ENCODE results near the gene ADD1. TPM values are rescaled to one million over a fixed set of nuclear protein-coding genes. Genes with fewer than 3 reads are reported as not detected.
A peak's percentile ranks its signal among the peaks of the same experiment; 100 is the strongest.

The ADD1 gene
- total and polyA plus RNA-seq, 2 of the 13 experiments (the other 11 are each of a cell fraction or from before 2014, with no cell fraction given), result 73.9 to 122 TPM

DNA sequence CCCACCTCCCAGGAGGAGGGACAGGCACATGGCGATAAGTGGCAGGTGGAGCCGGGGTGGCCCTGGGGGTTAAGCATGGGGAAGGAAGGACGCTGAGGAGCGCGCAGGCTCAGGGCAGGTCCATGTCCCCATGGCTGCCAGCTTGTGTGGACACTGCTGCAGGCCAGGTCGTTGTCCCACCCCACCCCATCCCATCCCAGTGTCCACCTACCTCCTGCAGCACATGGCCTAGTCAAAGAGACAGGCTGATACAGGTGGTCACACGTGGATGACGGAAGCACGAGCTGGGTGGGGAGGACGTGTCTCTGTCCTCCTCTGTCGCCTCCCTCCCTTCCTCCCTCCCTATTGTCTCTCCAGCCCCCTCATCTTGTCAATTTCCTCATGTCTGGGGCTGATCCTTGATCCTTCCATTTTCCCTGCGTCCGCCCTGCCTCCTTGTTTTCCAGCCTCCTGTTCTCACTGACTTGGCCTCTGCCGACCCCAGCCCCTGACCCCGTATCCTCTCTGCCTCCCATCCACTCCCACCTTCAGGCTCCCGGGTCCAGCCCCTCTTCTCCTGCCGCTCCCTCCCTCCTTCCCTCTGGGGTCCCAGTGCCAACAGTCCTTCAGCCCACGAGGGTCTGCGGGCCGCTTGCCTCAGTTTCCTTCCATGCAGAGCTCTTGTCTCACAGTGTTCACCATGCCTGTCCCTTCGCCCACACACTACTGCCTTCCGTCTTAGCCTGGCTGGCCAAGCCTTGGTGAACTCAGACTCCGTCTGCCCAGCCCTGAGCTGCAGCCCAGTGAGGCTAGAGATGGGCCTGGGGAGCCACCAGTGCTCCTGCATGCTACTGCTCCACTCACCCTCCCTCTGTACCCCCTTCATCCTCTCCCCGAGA lies 15.5 kb upstream of the ADD1 start:
- H3K9me3 ChIP-seq (ENCODE audit: low read length), result no peaks in the 10 kb centered on the region
- TF ChIP-seq, protein P1, sequence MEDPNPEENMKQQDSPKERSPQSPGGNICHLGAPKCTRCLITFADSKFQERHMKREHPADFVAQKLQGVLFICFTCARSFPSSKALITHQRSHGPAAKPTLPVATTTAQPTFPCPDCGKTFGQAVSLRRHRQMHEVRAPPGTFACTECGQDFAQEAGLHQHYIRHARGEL (CRISPR knock-in tag; IDR thresholded peaks at IDR 0.05), result no peak
- TF ChIP-seq HDAC6 (IDR thresholded peaks at IDR 0.05; ENCODE audit: low read depth, low read length), result no peak
- no peak for TF ChIP-seq SIX4 (CRISPR knock-in tag; IDR thresholded peaks at IDR 0.05)
- no peak for TF ChIP-seq RORA (CRISPR knock-in tag; IDR thresholded peaks at IDR 0.05)
- no peak for TF ChIP-seq TRIM24 (CRISPR knock-in tag; IDR thresholded peaks at IDR 0.05)
- TF ChIP-seq PHF8 (CRISPR knock-in tag; IDR thresholded peaks at IDR 0.05), result no peak
- TF ChIP-seq, protein P2, sequence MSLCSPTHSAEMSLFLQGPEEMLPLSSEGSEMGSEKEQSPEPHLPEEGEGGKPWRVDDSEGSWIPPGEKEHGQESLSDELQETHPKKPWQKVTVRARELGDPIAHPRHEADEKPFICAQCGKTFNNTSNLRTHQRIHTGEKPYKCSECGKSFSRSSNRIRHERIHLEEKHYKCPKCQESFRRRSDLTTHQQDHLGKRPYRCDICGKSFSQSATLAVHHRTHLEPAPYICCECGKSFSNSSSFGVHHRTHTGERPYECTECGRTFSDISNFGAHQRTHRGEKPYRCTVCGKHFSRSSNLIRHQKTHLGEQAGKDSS (CRISPR knock-in tag; IDR thresholded peaks at IDR 0.05; ENCODE audit: borderline replicate concordance, low read depth), result no peak
- TF ChIP-seq ZNF460 (CRISPR knock-in tag; IDR thresholded peaks at IDR 0.05; ENCODE audit: borderline replicate concordance), result no peak
- TF ChIP-seq NONO (IDR thresholded peaks at IDR 0.05), result no peak
- no peak for TF ChIP-seq NONO (CRISPR knock-in tag; conservative IDR thresholded peaks at IDR 0.05)
- TF ChIP-seq, protein P3, sequence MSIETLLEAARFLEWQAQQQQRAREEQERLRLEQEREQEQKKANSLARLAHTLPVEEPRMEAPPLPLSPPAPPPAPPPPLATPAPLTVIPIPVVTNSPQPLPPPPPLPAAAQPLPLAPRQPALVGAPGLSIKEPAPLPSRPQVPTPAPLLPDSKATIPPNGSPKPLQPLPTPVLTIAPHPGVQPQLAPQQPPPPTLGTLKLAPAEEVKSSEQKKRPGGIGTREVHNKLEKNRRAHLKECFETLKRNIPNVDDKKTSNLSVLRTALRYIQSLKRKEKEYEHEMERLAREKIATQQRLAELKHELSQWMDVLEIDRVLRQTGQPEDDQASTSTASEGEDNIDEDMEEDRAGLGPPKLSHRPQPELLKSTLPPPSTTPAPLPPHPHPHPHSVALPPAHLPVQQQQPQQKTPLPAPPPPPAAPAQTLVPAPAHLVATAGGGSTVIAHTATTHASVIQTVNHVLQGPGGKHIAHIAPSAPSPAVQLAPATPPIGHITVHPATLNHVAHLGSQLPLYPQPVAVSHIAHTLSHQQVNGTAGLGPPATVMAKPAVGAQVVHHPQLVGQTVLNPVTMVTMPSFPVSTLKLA (IDR thresholded peaks at IDR 0.05), result peak; percentile 66; the same call in 1 of the 2 replicates
- TF ChIP-seq SMAD9 (CRISPR knock-in tag; IDR thresholded peaks at IDR 0.05), result no peak
- TF ChIP-seq ZNF616 (CRISPR knock-in tag; IDR thresholded peaks at IDR 0.05; ENCODE audit: low read depth), result no peak
- TF ChIP-seq ZNF768 (CRISPR knock-in tag; IDR thresholded peaks at IDR 0.05), result no peak
- peak; percentile 34 for TF ChIP-seq AGO2 (optimal IDR thresholded peaks at IDR 0.05; ENCODE audit: low read depth, low read length)
- no peaks in the 10 kb centered on the region for H3K4me1 ChIP-seq (ENCODE audit: insufficient read depth, low read length)
- H3K27me3 ChIP-seq (ENCODE audit: control insufficient read depth in 1 of 2, insufficient read depth in 2 of 2, low read length in 2 of 2), result no peaks in the 10 kb centered on the region
- ChIA-PET POLR2A (no interaction called here), CTCF (ENCODE audit: low intra/inter-chr PET ratio, low total read pairs) (no interaction called here)
- no peak for ATAC-seq
- no peak overlapping the region for H3K9ac ChIP-seq (ENCODE audit: insufficient read depth, low read depth, low read length)
- in situ Hi-C loops (cut with HindIII; ENCODE audit: extremely low pct_ligation_motif_present, low pct_unique_long_range_greater_than_20kb), result no loop called here
- peaks cover 16 to 61% of the 10 kb centered on the region in 2 experiments; a peak in 4 of 5 replicates for H3K36me3 ChIP-seq (replicated peaks in 1 of 2; ENCODE audit: control insufficient read depth in 1 of 2, insufficient read depth in 2 of 2, low read length in 2 of 2)
- FAIRE-seq, result no peak
- no TSS peak for BruUV-seq (replicated peaks)
- no peak overlapping the region for H2AFZ ChIP-seq (ENCODE audit: low read length)
- no peaks in the 10 kb centered on the region for H3K79me2 ChIP-seq (ENCODE audit: insufficient read depth, low read length)
- DNase-seq (ENCODE audit: low spot score), result no peak
- no peaks in the 10 kb centered on the region for H4K20me1 ChIP-seq (ENCODE audit: insufficient read depth, low read length)
- 90% methylated on average over 16 of the region's 24 CpGs for WGBS (ENCODE audit: low lambda C conversion rate)
- intact Hi-C loops (cut with micrococcal nuclease; ENCODE audit: unreplicated experiment), result no loop called here
- H3K27ac ChIP-seq (ENCODE audit: extremely low read length, insufficient read depth, low read length), result no peak overlapping the region
- H3K4me2 ChIP-seq (ENCODE audit: low read depth, low read length), result no peak overlapping the region
- H3K4me3 ChIP-seq (replicated peaks in 1 of 3; ENCODE audit: insufficient read depth in 1 of 3, low read depth in 2 of 3, low read length in 3 of 3), result no peak overlapping the region
